Hematopoietic multipotent progenitor cell treated with erythropoietin and hydrocortisone succinate and interleukin-3 and kit ligand, for 15 days (in vitro differentiated cells): ENCODE measurements around the gene LILRB2.
"Not testable (repeated sequence)": the region's sequence is repeated elsewhere in the genome, so short reads cannot be mapped to it uniquely, and the experiment has no call there.

Experiments
- DNase-seq: peaks from one replicate; pipeline ENCODE4 v3.0.0-alpha.2; 2015; ENCODE audit warnings: low spot score

The LILRB2 gene

GRCh38 chr19:54272181-54272580 is 8.7 kb downstream of the LILRB2 start:
- DNase-seq: not testable (repeated sequence)

- DNase-seq: not testable (repeated sequence)
These were observed 9.3 kb downstream of the LILRB2 start for GRCh38 chr19:54271587-54271986.

GRCh38 chr19:54271106-54271505 is 9.8 kb downstream of the LILRB2 start:
- no peak for DNase-seq

DNA sequence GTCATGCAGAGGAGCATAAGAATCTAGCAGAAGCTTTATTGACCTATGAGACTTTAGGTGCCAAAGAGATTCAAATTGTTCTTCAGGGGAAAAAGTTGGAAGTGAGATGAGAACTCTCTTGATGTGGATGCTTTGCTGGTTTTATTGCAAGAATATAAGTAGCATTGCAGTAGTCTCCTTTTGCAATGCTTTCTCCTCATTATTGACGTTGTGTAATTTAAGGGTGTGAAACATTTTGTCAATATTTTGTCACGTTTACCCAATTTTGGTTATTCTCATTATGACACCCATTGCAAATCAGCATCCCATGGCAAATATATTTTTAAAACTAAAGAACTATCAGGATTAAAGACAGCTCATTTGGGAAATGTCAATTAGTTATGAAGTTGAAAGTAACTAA is 12.0 kb downstream of the LILRB2 start:
- no peak for DNase-seq

DNA sequence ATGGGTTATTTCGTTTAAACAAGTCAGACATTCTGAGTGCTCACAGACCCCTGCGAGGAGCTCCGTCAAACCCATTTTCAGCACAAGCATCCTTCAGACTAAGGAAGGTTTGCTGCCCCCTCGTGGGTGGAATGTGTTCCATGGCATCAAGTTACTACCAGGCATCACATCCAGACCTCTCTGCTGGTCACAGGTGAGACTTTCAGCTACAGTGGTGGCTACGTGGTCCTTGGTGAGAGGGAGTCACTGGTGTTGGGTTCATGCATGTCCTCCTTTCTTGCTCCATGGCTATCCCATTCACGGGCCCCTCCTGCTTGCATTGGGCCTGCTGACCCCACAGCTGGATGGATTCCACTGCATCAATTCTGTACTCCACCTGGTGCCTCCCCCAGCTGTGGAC is 14.8 kb downstream of the LILRB2 start:
- DNase-seq: peak; percentile 42

DNA sequence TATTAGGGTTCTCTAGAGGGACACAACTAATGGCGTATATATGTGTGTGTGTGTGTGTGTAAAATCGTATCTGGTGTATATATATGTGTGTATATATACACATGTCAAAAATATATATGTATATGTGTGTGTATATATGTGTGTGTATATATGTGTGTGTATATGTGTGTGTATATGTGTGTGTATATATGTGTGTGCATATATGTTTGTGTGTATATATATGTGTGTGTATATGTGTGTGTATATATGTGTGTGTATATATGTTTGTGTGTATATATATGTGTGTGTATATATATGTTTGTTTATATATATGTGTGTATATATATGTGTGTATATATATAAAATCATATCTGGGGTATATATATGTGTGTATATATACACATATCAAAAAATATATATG is 18.4 kb downstream of the LILRB2 start:
- DNase-seq: no peak

- no peak for DNase-seq
These were observed 18.8 kb downstream of the LILRB2 start for GRCh38 chr19:54262066-54262465.

GRCh38 chr19:54257116-54257480 is 23.8 kb downstream of the LILRB2 start, which contains the start of gene LILRB5:
LILRB5 (minus strand) TSS chr19:54257273; CDS start chr19:54257193, 80 bp downstream.
- DNase-seq: no peak

DNA sequence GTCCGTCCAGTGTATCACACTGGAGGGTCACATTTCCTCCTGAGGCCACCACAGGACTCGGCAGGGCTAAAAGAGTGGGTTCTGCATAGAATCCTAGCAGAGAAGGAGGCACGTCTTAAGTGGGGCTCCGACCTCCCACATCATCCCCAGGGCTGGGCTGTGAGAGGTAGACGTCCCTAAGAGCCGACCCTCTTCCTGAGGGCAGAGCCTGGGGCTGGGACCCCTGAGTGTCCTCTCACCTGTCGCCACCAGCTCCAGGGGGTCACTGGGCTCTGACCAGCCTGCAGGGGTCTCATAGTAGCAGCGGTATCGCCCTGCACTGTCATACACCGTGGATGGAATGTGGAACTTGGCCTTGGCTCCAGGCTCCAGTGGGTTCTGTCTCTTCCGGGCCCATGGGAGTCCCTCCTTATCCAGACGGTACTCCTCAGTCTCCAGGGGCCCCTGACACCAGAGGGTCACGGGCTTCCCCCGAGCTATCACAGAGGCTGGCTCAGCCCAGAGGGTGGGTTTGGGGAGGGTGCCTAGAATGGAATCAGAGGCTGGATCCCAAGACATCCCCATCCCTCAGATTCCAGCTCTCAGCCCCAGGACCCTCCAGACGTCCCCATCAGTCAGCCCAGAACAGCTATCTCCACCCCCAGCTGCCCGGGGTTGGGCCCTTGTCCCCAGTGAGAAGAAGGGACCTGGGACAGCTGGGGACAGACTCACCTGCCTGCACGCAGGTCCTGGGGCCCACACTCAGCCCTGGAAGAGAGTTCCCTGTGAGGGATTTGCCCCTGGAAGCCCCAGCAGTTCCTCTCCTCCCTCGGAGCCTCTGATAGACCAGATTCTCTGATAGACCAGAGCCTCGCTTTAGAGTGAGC is 24.4 kb downstream of the LILRB2 start:
- DNase-seq: no peak

GRCh38 chr19:54255105-54255775 is 25.7 kb downstream of the LILRB2 start:
- DNase-seq: no peak

DNA sequence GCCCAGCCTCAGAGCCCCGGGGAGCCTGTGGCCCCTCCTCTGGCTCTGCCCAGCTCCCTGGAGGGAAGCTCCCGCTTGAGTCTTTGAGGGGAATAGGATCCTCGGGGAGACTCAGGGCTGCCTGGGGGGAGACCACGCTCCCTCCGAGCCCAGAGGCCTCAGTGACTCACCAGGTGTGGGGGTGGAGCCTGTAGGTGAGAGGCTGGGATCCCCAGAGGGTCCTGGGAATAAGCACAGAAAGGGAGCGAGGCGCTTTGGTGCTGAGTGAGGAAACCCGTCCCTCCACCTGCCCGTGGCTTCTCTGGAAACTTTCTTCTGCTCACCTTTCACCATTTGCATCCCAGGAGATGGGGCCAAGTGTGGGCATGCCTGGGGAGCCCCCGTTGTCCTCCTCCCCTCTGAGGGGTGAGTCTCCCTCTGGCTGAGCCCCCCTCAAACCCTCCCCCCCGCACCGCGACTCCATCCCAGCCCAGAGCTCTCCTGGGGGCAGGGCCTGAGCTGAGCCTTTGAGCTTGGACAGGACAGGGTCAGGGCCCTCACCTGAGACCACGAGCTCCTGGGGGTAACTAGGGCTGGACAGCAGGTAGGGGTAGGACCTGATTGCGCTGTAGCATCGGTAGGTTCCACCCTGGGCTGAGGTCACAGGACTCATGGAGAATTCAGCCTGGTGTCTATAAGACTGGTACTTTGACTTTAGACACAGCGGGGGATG is 26.6 kb downstream of the LILRB2 start:
- DNase-seq: no peak

- DNase-seq: no peak
These were observed 27.3 kb downstream of the LILRB2 start for GRCh38 chr19:54253331-54254194.

DNA sequence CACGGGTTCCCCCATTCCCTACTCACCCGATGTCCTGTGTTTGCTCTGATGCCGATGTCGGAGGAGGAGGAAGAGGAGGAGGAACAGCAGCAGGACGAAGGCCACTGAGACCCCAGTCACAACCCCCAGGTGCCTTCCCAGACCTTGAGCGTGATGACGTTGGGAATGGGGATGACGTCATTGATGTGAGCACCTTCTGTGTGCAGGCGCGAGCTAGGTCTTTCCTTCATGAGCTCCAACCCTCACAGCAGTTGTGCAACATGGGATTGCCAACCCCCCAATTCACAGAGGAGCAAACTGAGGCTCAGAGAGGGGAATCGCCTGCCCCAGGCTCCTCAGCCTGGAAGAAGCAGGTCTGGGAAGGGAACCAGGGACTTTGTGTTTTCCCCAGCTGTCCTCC is 28.1 kb downstream of the LILRB2 start:
- no peak for DNase-seq

DNA sequence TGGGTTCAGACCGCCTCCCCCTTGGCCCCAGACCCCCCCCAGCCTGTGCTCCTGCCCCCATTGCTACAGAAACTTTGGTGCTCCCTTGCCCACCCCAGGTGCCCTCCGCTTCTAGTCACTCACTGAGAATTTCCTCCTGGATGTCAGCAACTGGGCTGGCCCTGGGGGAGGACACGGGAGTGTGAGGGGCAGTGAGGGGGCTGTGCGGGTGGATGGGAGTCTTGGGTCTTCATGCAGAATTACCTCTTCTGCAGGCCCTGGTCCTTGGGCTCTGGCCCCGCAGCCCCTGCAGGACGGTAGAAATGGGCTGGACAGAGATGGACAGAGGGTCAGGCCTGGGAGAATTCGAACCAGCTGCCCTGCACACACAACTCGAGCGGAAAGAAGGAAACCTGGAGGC is 28.7 kb downstream of the LILRB2 start:
- DNase-seq: no peak

DNA sequence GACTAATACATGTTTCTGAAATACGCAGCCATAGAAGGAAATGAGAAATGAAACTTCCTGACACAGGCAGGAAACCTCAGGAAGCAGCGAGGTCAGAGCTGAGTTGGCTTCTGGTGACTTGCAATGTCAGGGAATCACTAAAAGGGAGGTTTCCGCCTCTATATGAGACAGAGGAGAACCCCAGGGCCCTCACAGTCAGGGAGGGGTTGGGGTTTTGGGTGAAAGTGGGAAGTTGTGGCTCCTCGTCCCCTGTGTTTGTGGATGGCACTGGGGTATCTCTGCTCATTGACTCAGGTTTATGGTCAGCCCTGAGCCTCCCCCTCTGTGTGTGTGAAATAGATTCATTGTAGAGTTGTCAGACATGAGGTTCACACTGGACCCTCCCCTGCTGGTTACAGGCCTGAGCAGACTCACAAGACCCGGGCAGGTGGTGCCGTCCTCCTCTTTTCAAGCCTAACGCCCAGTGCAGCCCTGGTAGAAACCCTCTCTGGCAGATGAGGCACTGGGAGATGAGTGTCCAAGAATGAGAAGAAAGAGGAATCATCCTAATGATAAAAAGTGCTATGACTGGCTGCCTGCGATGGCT is 32.8 kb downstream of the LILRB2 start:
- DNase-seq: no peak

DNA sequence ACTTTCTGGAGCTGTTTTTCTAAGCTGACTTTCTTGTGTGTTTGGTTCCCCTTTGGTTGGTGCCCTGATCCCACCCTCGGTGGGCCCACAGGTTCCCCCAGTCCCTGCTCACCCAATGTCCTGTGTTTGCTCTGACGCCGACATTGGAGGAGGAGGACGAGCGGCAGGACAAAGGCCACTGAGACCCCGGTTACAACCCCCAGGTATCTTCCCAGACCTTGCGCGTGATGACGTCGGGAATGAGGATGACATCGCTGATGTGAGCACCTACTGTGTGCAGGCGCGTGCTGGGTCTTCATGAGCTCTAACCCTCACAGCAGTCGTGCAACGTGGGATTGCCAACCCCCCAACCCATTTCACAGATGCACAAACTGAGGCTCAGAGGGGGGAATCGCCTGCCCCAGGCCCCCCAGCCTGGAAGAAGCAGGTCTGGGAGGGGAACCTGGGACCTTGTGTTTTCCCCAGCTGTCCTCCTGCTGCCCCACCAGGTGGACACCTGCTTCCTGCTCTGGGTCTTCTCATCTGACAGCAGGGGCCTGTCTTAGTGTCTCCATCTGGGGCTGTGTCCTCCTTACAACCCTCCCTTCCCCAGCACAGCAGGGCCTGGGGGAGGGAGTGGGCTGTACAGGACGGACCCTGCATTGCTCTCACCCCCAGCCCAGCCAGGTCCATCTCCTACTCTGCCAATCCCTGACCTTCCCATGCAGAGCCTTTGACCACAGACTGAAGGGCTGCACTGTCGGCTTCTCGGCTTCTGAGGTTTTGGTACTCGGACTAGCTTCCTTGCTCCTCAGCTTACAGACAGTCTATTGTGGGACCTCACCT is 33.6 kb downstream of the LILRB2 start:
- DNase-seq: no peak

DNA sequence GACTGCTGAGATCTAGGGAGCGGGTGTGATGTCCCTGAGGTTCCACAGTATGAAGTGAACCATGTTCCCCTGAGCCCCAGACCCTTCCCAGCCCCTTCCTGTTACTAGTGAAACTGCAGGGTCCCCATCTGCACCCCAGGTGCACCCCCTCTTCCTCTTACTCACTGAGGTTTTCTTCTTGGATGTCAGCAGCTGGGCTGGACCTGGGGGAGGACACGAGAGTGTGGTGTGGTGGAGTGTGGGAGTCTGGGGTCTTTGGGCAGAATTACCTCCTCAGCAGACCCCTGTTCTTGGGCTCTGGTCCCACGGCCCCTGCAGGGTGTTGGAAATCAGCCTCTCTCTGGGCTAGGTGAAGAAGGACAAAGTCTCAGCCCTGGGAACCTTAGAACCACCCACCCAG is 35.0 kb downstream of the LILRB2 start:
- no peak for DNase-seq

- not testable (repeated sequence) for DNase-seq
These were observed 37.1 kb downstream of the LILRB2 start for GRCh38 chr19:54243809-54244208.

DNA sequence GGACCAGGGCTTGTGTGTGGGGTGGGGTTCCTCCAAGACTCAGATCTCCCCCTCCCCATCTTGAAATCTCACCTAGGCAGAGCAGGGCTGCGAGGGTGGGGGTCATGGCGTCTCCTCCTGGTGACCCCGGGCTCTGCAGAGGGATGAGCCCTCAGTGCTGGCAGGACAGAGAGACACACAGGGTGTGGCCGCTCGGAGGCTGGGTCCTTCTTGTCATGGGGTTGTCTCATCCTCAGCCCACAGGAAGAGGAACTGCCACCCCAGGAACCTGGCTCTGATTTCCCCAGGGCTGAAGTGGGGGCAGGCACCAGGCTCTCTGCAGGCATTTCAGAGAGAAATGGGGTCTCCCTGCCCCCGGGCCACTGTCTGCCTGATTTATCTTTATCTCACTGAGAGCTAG is 38.3 kb downstream of the LILRB2 start, which contains the start of gene LILRA6:
LILRA6 (minus strand) TSS at position 145 of the 400 bp plus-strand sequence.
- not testable (repeated sequence) for DNase-seq

- DNase-seq: not testable (repeated sequence)
These were observed 38.7 kb downstream of the LILRB2 start for GRCh38 chr19:54242234-54242633.
